Adrenal gland (tissue), 12 donors: ENCODE data around the gene AQP1. TPM values are rescaled to one million over a fixed set of nuclear protein-coding genes. Genes with fewer than 3 reads are reported as not detected.

Experiments
- DNase-seq, 7 donors: peaks; one replicate each; pipeline ENCODE4 v3.0.0-alpha.2; 2019 to 2020
- H3K27ac ChIP-seq, 5 donors: fragments of 200-600 bp; sonication (generic) in 4 of 5; 1 replicate in 3 of 5; 2 replicates in 2 of 5; pipeline versions ENCODE4 v1.5.1 to v1.8.0; 2016 to 2020; ENCODE audit warnings: mild to moderate bottlenecking in 1 of 5
- H3K27me3 ChIP-seq: fragments of 200-600 bp; 2 replicates; pipeline ENCODE4 v1.8.0; 2021
- H3K36me3 ChIP-seq, 2 donors: fragments of 200-600 bp; replicated peaks in 1 of 2; 1 replicate in 1 of 2; 2 replicates in 1 of 2; pipeline versions ENCODE4 v1.5.1 to v1.8.0; 2018 to 2022
- H3K4me1 ChIP-seq, 2 donors: fragments of 200-600 bp; replicated peaks in 1 of 2; 1 replicate in 1 of 2; 2 replicates in 1 of 2; pipeline versions ENCODE4 v1.5.1 to v1.8.0; 2018 to 2021
- H3K4me3 ChIP-seq, 4 donors: fragments of 200-600 bp; sonication (generic) in 3 of 4; one replicate each; pipeline ENCODE4 v1.5.1; 2016 to 2018
- H3K9me3 ChIP-seq, 3 donors: fragments of 200-600 bp; sonication (generic) in 1 of 3; replicated peaks in 1 of 3; 1 replicate in 2 of 3; 2 replicates in 1 of 3; pipeline versions ENCODE4 v1.5.1 to v1.8.0; 2016 to 2021
- CTCF ChIP-seq, 6 experiments: fragments of 450-650 bp in 4 of 6; fragments of 200-600 bp in 2 of 6; sonication (generic) in 1 of 6; IDR thresholded peaks; 1 replicate in 5 of 6; 2 replicates in 1 of 6; pipeline versions ENCODE4 v1.5.1 to v1.8.0; 2016 to 2021; ENCODE audit warnings: antibody characterized with exemption in 6 of 6, mild to moderate bottlenecking in 2 of 6, moderate library complexity in 1 of 6
- POLR2A ChIP-seq, 2 donors: fragments of 450-650 bp; IDR thresholded peaks; one replicate each; pipeline ENCODE4 v1.6.1; 2017; ENCODE audit warnings: antibody characterized with exemption in 2 of 2, mild to moderate bottlenecking in 2 of 2, moderate library complexity in 1 of 2
- WGBS, 4 donors: extraction: QIAGEN DNeasy Blood & Tissue Kit in 2 of 4; methylation state at CpG; one replicate each; pipeline versions ENCODE4 v1.1.5 to v1.1.7; 2013 to 2017; 5-methylcytosine and 5-hydroxymethylcytosine counted together
- intact Hi-C, 2 donors: fragments of 100-400 bp; cut with DNase I; formaldehyde crosslinking; loops; one replicate each; pipeline versions ENCODE4 v1.14.1 to v1.15.0; 2022 to 2023
- polyA plus RNA-seq, 3 donors: library from polyadenylated mRNA; stranded (reverse); fragments of 200-250 nt in 2 of 3; fragments of 350-450 nt in 1 of 3; fragmentation: Illumina TruSeq in 1 of 3; extraction: RNeasy Lipid Tissue Mini Kit (QIAGEN cat#74804) in 1 of 3; gene quantifications; one replicate each; pipeline ENCODE4 v1.2.3, GENCODE V29; 2013 to 2014
- total RNA-seq, 9 donors: library from RNA; depleted of rRNA in 4 of 9; stranded (reverse); fragments of >200 nt in 4 of 9; fragments of 120-200 nt in 1 of 9; fragmentation: NEBNext Ultra II Directional in 1 of 9; extraction: Animal tissue kit (Norgen Biotek cat#: 25700) in 1 of 9; gene quantifications; one replicate each; pipeline versions ENCODE4 v1.1.0 to v1.2.4, GENCODE V29; 2013 to 2023
- donor health status: healthy with polysubstance abuse.
- donor health status: Bipolar disorder and iron deficiency.
- donor health status: DM: yes; HTN: yes; CAD: no.
- donor health status: DM: no; HTN: no; CAD: no.
- donor health status: DM: no; HTN: no; CAD: no.
- donor health status: DM: yes; HTN: yes; CAD: no.

The AQP1 gene
- total and polyA plus RNA-seq, 12 donors, result 7.6 to 77.4 (median 40.5) TPM

GRCh38 chr7:30925913-30926312, 14.3 kb downstream of the AQP1 start:
- H3K36me3 ChIP-seq, result no peaks in the 10 kb centered on the region

GRCh38 chr7:30926313-30926712, 14.7 kb downstream of the AQP1 start:
- H3K4me1 ChIP-seq, result peaks cover 0 to 4% of the 10 kb centered on the region in 2 donors
- H3K9me3 ChIP-seq, result no peaks in the 10 kb centered on the region
- no peak overlapping the region for H3K4me3 ChIP-seq
- no peak overlapping the region for H3K27ac ChIP-seq
- H3K36me3 ChIP-seq, result no peaks in the 10 kb centered on the region
- TF ChIP-seq CTCF (IDR thresholded peaks at IDR 0.05) (no peak), POLR2A (IDR thresholded peaks at IDR 0.05) (no peak)
- H3K27me3 ChIP-seq, result no peaks in the 10 kb centered on the region
- peak in 5 of 7 donors; percentile 16 to 70 (median 40) for DNase-seq
- intact Hi-C loops, result no loop called here
- WGBS, 4 donors, result 81 to 94% (median 89%) methylated on average over 5 of the region's 5 CpGs

More at GRCh38 chr7:30925913-30926312, 14.3 kb downstream of the AQP1 start:
- H3K4me3 ChIP-seq, result no peak overlapping the region
- no peaks in the 10 kb centered on the region for H3K9me3 ChIP-seq
- 63 to 90% (median 77%) methylated on average over 2 to 5 of the region's 5 CpGs for WGBS, 4 donors
- DNase-seq, result peak in 2 of 7 donors; percentile 20 to 33
- no peaks in the 10 kb centered on the region for H3K27me3 ChIP-seq
- H3K4me1 ChIP-seq, result peaks cover 0 to 8% of the 10 kb centered on the region in 2 donors
- H3K27ac ChIP-seq, result peak overlapping the region in 1 of 5 donors; percentile 35
- intact Hi-C loops, result no loop called here
- TF ChIP-seq POLR2A (IDR thresholded peaks at IDR 0.05) (no peak), CTCF (IDR thresholded peaks at IDR 0.05) (no peak)

- Histone ChIP-seq H3K36me3 (no peaks in the 10 kb centered on the region), H3K27ac (no peak overlapping the region), H3K9me3 (no peaks in the 10 kb centered on the region), H3K27me3 (no peaks in the 10 kb centered on the region), H3K4me1 (no peaks in the 10 kb centered on the region), H3K4me3 (no peak overlapping the region)
- WGBS, 4 donors, result 84 to 91% (median 86%) methylated on average over 1 to 3 of the region's 3 CpGs; no CpG with 5 or more reads in 1 of the 4 donors
- TF ChIP-seq CTCF (IDR thresholded peaks at IDR 0.05), result no peak
- TF ChIP-seq POLR2A (IDR thresholded peaks at IDR 0.05), result no peak
- intact Hi-C loops, result no loop called here
- peak in 2 of 7 donors; percentile 11 to 37 for DNase-seq
Measured at GRCh38 chr7:30927040-30927439, 15.4 kb downstream of the AQP1 start.

GRCh38 chr7:30927559-30927958, 15.9 kb downstream of the AQP1 start:
- Histone ChIP-seq H3K36me3 (no peaks in the 10 kb centered on the region), H3K4me1 (no peaks in the 10 kb centered on the region), H3K27me3 (no peaks in the 10 kb centered on the region), H3K4me3 (no peak overlapping the region), H3K27ac (no peak overlapping the region), H3K9me3 (no peaks in the 10 kb centered on the region)
- TF ChIP-seq CTCF (IDR thresholded peaks at IDR 0.05) (no peak), POLR2A (IDR thresholded peaks at IDR 0.05) (no peak)
- 67 to 95% (median 84%) methylated on average over 1 to 3 of the region's 3 CpGs for WGBS, 4 donors
- DNase-seq, result peak in 2 of 7 donors; percentile 14 to 42
- intact Hi-C loops, result no loop called here
